HL-60 (cell line): ENCODE data around the gene MDGA2.

Source experiments
- CTCF ChIP-seq: IDR thresholded peaks from one replicate; pipeline ENCODE4 v1.5.1; 2011; ENCODE audit warnings: low read length, control low read depth, inconsistent platforms; ENCODE audit not compliant: insufficient read depth
- GABPA ChIP-seq: IDR thresholded peaks from 2 replicates; pipeline ENCODE4 v1.6.1; 2012; ENCODE audit warnings: low read depth
- REST ChIP-seq: IDR thresholded peaks from 2 replicates; pipeline ENCODE4 v1.6.1; 2012; ENCODE audit warnings: low read depth; ENCODE audit not compliant: insufficient replicate concordance

- TF ChIP-seq CTCF (no peak), REST (peak; percentile 62), GABPA (no peak)
Measured at GRCh38 chr14:47722929-47723693, 47.7 kb upstream of the MDGA2 start.
